ENCODE results near the gene BNIP3.

The BNIP3 gene

GRCh38 chr10:132022241-132022640 lies 40.5 kb upstream of the BNIP3 start:
- Histone ChIP-seq H3K27ac (no peak overlapping the region), H3K4me3 (ENCODE audit: low read depth, low read length) (no peak overlapping the region), H3K27me3 (ENCODE audit: insufficient read depth, low read depth, severe bottlenecking) (no peaks in the 10 kb centered on the region), H3K9me3 (ENCODE audit: severe bottlenecking) (no peaks in the 10 kb centered on the region), H3K36me3 (no peaks in the 10 kb centered on the region)
- DNase-seq, result no peak
- TF ChIP-seq CTCF (IDR thresholded peaks at IDR 0.05; ENCODE audit: low read depth, low read length), result no peak

GRCh38 chr10:132021504-132022143 lies 39.9 kb upstream of the BNIP3 start:
- Histone ChIP-seq H3K9me3 (ENCODE audit: severe bottlenecking) (no peaks in the 10 kb centered on the region), H3K27me3 (ENCODE audit: insufficient read depth, low read depth, severe bottlenecking) (no peaks in the 10 kb centered on the region), H3K27ac (no peak overlapping the region), H3K36me3 (no peaks in the 10 kb centered on the region), H3K4me3 (ENCODE audit: low read depth, low read length) (no peak overlapping the region)
- DNase-seq, result no peak
- TF ChIP-seq CTCF (IDR thresholded peaks at IDR 0.05; ENCODE audit: low read depth, low read length), result no peak

- H3K4me3 ChIP-seq (ENCODE audit: low read depth, low read length), result no peak overlapping the region
- H3K27ac ChIP-seq, result no peak overlapping the region
- no peaks in the 10 kb centered on the region for H3K27me3 ChIP-seq (ENCODE audit: insufficient read depth, low read depth, severe bottlenecking)
- no peak for TF ChIP-seq CTCF (IDR thresholded peaks at IDR 0.05; ENCODE audit: low read depth, low read length)
- DNase-seq, result no peak
- H3K36me3 ChIP-seq, result no peaks in the 10 kb centered on the region
- no peaks in the 10 kb centered on the region for H3K9me3 ChIP-seq (ENCODE audit: severe bottlenecking)
Measured at GRCh38 chr10:132021046-132021445, 39.3 kb upstream of the BNIP3 start.

GRCh38 chr10:132020456-132020855 lies 38.7 kb upstream of the BNIP3 start:
- TF ChIP-seq CTCF (IDR thresholded peaks at IDR 0.05; ENCODE audit: low read depth, low read length), result no peak
- H3K4me3 ChIP-seq (ENCODE audit: low read depth, low read length), result no peak overlapping the region
- H3K27me3 ChIP-seq (ENCODE audit: insufficient read depth, low read depth, severe bottlenecking), result no peaks in the 10 kb centered on the region
- no peak for DNase-seq
- H3K27ac ChIP-seq, result no peak overlapping the region
- H3K36me3 ChIP-seq, result no peaks in the 10 kb centered on the region
- no peaks in the 10 kb centered on the region for H3K9me3 ChIP-seq (ENCODE audit: severe bottlenecking)

- H3K36me3 ChIP-seq, result no peaks in the 10 kb centered on the region
- no peak for DNase-seq
- H3K4me3 ChIP-seq (ENCODE audit: low read depth, low read length), result no peak overlapping the region
- H3K27ac ChIP-seq, result no peak overlapping the region
- H3K9me3 ChIP-seq (ENCODE audit: severe bottlenecking), result no peaks in the 10 kb centered on the region
- no peak for TF ChIP-seq CTCF (IDR thresholded peaks at IDR 0.05; ENCODE audit: low read depth, low read length)
- H3K27me3 ChIP-seq (ENCODE audit: insufficient read depth, low read depth, severe bottlenecking), result no peaks in the 10 kb centered on the region
Measured at GRCh38 chr10:132019366-132019765, 37.6 kb upstream of the BNIP3 start.

GRCh38 chr10:132018446-132018845 lies 36.7 kb upstream of the BNIP3 start:
- no peaks in the 10 kb centered on the region for H3K36me3 ChIP-seq
- H3K27me3 ChIP-seq (ENCODE audit: insufficient read depth, low read depth, severe bottlenecking), result no peaks in the 10 kb centered on the region
- DNase-seq, result no peak
- H3K4me3 ChIP-seq (ENCODE audit: low read depth, low read length), result no peak overlapping the region
- TF ChIP-seq CTCF (IDR thresholded peaks at IDR 0.05; ENCODE audit: low read depth, low read length), result no peak
- H3K27ac ChIP-seq, result no peak overlapping the region
- no peaks in the 10 kb centered on the region for H3K9me3 ChIP-seq (ENCODE audit: severe bottlenecking)
